Hepatocyte (in vitro differentiated cells): ENCODE results near the gene SEPTIN5.
"Not testable (repeated sequence)": the region's sequence is repeated elsewhere in the genome, so short reads cannot be mapped to it uniquely, and the experiment has no call there.

Source experiments
- EZH2 ChIP-seq: fragments of 200-600 bp; sonication (generic); IDR thresholded peaks from 2 replicates; pipeline ENCODE4 v1.6.1; 2016; ENCODE audit warnings: antibody characterized with exemption, mild to moderate bottlenecking, borderline replicate concordance
- TF ChIP-seq, protein P1 (sequence below): fragments of 200-600 bp; sonication (generic); IDR thresholded peaks from 2 replicates; pipeline ENCODE4 v1.5.1; 2016; ENCODE audit warnings: antibody characterized with exemption, mild to moderate bottlenecking; ENCODE audit not compliant: poor library complexity

DNA sequence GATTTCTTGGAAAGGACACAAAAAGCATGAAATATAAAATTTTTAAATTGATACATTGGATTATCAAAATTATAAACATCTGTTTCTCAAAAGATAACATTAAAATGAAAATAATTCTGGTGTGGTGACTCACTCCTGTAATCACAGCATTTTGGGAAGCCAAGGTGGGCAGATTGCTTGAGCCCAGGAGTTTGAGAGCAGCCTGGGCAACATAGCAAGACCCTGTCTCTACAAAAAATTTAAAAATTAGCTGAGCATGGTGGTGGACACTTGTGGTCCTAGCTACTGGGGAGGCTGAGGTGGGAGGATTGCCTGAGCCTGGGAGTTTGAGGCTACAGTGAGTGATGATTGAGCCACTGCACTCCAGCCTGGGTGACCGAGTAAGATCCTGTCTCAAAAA is 16.4 kb upstream of the SEPTIN5 start:
- TF ChIP-seq, protein P1, sequence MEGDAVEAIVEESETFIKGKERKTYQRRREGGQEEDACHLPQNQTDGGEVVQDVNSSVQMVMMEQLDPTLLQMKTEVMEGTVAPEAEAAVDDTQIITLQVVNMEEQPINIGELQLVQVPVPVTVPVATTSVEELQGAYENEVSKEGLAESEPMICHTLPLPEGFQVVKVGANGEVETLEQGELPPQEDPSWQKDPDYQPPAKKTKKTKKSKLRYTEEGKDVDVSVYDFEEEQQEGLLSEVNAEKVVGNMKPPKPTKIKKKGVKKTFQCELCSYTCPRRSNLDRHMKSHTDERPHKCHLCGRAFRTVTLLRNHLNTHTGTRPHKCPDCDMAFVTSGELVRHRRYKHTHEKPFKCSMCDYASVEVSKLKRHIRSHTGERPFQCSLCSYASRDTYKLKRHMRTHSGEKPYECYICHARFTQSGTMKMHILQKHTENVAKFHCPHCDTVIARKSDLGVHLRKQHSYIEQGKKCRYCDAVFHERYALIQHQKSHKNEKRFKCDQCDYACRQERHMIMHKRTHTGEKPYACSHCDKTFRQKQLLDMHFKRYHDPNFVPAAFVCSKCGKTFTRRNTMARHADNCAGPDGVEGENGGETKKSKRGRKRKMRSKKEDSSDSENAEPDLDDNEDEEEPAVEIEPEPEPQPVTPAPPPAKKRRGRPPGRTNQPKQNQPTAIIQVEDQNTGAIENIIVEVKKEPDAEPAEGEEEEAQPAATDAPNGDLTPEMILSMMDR = not testable (repeated sequence)
- not testable (repeated sequence) for TF ChIP-seq EZH2
